GM19324 (cell line): ENCODE measurements around the gene FLNB.
"Not testable (repeated sequence)": the region's sequence is repeated elsewhere in the genome, so short reads cannot be mapped to it uniquely, and the experiment has no call there.

Experiments
- ATAC-seq: cut with Tn5 transposase; IDR thresholded peaks from one replicate; pipeline ENCODE4 v1.9.1; 2021; ENCODE audit warnings: mild to moderate bottlenecking, moderate library complexity; ENCODE audit not compliant: unreplicated experiment, low FRiP score

The FLNB gene

GRCh38 chr3:57978316-57978715, 29.9 kb upstream of the FLNB start:
- ATAC-seq = no peak

- ATAC-seq = no peak
Measured at GRCh38 chr3:57980416-57980815, 27.8 kb upstream of the FLNB start.

GRCh38 chr3:57981483-57982087, 26.6 kb upstream of the FLNB start:
- ATAC-seq = no peak

- ATAC-seq = no peak
Measured at GRCh38 chr3:57982561-57983243, 25.5 kb upstream of the FLNB start.

- ATAC-seq = peak; percentile 86
Measured at GRCh38 chr3:57983734-57984518, 24.3 kb upstream of the FLNB start.

GRCh38 chr3:57985176-57985983, 22.8 kb upstream of the FLNB start:
- ATAC-seq = no peak

GRCh38 chr3:57985984-57986246, 22.3 kb upstream of the FLNB start:
- no peak for ATAC-seq

- no peak for ATAC-seq
Measured at GRCh38 chr3:57986261-57986660, 22.0 kb upstream of the FLNB start.

GRCh38 chr3:57989198-57989597, 19.0 kb upstream of the FLNB start:
- ATAC-seq = not testable (repeated sequence)

- no peak for ATAC-seq
Measured at GRCh38 chr3:57989646-57990045, 18.6 kb upstream of the FLNB start.

GRCh38 chr3:57992452-57993213, 15.6 kb upstream of the FLNB start:
- ATAC-seq = no peak

- peak; percentile 71 for ATAC-seq
Measured at GRCh38 chr3:57998366-57999283, 9.6 kb upstream of the FLNB start.

GRCh38 chr3:57999417-58000115, 8.7 kb upstream of the FLNB start:
- ATAC-seq = no peak

- ATAC-seq = no peak
Measured at GRCh38 chr3:58000306-58001085, 7.7 kb upstream of the FLNB start.

GRCh38 chr3:58001086-58001467, 7.1 kb upstream of the FLNB start:
- ATAC-seq = no peak

- ATAC-seq = no peak
Measured at GRCh38 chr3:58001979-58002378, 6.2 kb upstream of the FLNB start.

- no peak for ATAC-seq
Measured at GRCh38 chr3:58003093-58003492, 5.1 kb upstream of the FLNB start.

- ATAC-seq = no peak
Measured at GRCh38 chr3:58004973-58005372, 3.2 kb upstream of the FLNB start.
